Activated CD8-positive, alpha-beta memory T cell treated with anti-CD3 and anti-CD28 coated beads, Interleukin-2, amount 50 U/mL, for 24 hours (primary cell): ENCODE results near the gene KCNH1.
"Not testable (repeated sequence)": the region's sequence is repeated elsewhere in the genome, so short reads cannot be mapped to it uniquely, and the experiment has no call there.

Experiments
- DNase-seq: peaks from one replicate; pipeline ENCODE4 v3.0.0-alpha.2; 2020; ENCODE audit errors: extremely low read depth

Gene KCNH1

GRCh38 chr1:211013346-211014240 is 120.4 kb downstream of the KCNH1 start:
- no peak for DNase-seq

- not testable (repeated sequence) for DNase-seq
Measured at GRCh38 chr1:211011128-211011527, 122.8 kb downstream of the KCNH1 start.

DNA sequence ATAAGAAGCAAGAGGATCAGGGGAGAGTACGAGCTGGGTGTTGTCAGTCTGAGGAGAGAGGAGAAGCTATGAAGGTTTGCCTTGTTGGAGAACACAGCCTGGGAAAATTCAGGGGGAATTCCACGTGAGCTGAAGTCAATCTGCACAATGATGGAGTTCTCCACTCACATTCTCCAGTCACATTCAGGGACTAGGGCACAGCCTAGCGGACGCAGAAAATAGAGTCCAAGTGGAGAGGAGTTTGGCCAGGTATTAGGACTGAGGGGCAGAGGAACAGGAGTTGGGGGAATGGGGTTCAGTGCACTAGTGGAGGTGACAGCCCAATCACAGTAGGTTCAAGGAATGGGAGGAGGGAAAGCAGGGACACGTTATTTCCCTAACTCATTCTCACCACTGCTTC is 124.0 kb downstream of the KCNH1 start:
- DNase-seq: no peak

- no peak for DNase-seq
Measured at GRCh38 chr1:211007830-211008229, 126.1 kb downstream of the KCNH1 start.

DNA sequence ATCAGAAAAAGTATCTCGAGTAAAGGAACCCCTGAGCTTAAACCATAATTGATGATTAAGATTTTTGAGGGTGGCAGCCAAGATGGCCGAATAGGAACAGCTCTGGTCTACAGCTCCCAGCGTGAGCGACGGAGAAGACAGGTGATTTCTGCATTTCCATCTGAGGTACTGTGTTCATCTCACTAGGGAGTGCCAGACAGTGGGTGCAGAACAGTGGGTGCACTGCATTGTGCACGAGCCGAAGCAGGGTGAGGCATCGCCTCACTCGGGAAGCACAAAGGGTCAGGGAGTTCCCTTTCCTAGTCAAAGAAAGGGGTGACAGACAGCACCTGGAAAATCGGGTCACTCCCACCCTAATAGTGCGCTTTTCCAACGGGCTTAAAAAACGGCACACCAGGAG is 138.0 kb downstream of the KCNH1 start:
- DNase-seq: not testable (repeated sequence)

GRCh38 chr1:210992837-210993236 is 141.1 kb downstream of the KCNH1 start:
- DNase-seq: no peak

DNA sequence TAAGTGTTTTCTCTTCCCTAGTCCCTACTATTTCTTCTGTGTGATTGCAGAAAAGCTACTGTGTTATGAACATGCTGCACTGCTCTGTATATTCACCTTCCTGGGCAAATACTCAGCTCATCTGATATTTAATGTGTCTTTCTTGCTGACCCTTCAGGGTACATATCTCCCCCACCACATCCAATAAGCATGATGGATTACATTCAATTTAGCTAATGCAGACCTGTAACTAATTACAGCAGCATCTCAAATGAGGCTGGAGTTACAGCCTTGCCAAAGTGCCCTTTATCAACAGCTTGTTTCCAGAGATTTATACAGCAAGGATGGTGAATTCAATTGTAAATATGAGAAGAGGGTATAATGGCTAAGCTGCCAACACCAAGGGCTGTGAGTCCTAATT is 144.0 kb downstream of the KCNH1 start:
- no peak for DNase-seq

DNA sequence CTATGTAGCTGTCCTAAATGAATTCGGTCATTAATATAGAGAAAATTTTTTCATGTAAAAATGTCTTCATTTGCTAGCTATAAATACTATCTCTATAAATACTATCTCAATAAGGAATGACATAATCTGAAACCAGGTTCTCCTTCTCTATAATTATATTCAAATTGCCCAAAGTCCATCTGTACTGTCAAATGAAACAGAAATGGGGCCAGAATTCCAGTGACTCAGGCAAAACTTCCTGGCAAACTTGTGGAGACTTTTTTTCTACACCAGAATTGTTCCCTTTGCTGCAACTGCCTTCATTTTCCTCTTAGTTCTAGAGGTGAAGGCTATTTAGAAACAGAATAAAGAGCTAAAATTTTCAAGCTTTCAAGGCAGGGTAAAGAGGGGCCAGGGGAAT is 152.5 kb downstream of the KCNH1 start:
- DNase-seq: no peak

DNA sequence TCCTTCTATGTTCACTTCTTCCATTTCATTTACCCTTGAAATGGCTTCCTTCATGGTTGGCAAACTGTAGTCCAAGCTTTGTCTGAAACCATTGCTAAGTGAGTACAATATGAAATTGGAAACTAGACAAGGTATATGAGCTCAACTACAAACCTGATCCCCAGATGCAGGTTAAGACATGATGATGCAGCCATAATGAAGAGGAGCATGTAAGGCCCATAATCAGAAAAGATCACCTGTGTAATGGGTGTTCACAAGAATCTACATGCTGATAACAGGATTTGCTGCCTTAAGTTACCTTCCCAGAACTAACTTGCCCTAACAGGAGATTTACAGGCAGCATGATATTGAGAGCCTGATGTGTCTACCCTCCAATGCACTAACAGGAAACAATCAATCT is 153.9 kb downstream of the KCNH1 start:
- DNase-seq: no peak

DNA sequence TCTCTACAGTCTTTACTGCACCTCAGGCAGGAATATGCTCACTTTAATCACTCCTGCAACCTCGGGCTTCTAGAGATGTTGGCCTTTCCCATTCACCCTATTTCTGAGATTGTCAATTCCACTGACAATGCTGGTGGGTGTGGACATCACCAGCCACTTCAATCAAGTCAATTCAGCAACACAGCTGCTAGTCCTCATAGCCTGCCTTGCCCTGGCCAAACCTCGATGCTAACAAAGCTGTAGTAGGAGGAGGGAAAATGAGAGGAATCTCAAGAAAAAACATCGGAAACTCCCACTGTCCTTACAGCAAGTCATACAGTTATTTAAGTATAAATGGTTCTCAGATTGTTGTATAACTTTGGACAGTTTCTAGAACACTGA is 155.0 kb downstream of the KCNH1 start:
- DNase-seq: no peak

DNA sequence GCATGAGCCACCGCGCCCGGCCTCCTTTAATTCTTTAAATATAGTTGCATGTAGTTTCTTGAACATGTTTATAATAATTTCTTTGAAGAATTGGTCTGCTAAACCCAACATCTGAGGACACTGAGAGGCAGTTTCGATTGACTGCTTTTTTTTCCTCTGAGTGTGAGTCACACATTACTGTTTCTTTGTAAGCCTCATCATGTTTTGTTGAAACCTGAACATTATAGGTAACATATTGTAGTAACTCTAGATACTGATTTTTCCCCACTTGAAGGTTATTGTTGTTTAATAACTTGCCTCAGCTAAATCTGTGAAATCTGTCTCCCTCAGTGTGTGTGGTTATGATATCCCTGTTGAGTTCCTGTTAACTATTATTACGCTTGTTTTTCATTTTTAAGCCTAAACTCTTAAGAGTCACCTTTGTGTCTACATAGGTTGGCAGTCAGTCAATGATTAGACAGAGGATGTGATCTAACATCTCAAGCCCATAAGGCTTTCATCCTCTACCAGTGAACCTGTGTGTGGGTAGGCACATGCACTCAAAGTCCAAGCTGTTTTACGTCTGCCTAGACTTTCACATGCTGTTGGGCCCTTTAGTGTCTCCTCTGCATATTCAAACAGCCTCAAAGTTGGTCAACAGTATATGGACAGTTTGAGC is 155.5 kb downstream of the KCNH1 start:
- DNase-seq: no peak

GRCh38 chr1:210951279-210951678 is 182.7 kb downstream of the KCNH1 start:
- no peak for DNase-seq

GRCh38 chr1:210949940-210950546 is 183.9 kb downstream of the KCNH1 start:
- peak; percentile 18 for DNase-seq

GRCh38 chr1:210949489-210949888 is 184.5 kb downstream of the KCNH1 start:
- DNase-seq: no peak

DNA sequence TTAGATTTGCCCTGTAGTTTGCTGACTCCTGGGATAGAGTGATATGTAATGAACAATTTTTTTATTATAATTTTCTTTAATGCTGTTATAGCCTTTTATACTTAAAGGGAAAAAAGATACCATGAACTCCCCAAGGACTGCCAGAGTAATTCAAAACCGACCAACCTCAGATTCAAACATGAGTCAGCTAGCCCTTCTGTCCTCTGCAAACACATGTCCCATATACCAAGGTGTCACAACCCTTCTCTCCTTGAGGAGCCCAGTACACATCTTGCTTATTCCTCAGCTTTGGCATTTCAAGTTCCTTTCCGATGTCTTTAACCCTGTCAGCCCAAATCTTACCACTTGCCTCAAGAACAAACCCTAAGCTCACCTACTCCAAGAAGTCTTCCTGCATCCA is 184.9 kb downstream of the KCNH1 start:
- no peak for DNase-seq

DNA sequence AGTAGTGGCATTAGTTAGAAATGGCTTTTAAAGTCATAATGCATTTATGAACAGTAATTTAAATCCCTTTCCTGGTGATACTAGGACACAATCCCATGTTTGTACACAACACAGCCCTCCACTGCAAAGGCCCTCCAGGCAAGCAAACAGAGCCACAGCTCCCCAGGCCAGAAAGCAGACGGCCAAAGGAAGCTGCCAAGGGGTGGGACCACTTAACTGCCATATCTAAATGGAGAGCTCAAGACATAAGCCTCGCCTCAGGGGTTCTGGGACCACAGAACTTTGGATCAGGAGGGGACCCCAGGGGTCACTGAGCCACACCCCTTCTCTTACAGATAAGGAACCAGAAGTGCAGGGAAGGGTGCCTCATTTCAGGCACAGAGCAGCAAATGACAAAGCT is 189.7 kb downstream of the KCNH1 start:
- DNase-seq: no peak

DNA sequence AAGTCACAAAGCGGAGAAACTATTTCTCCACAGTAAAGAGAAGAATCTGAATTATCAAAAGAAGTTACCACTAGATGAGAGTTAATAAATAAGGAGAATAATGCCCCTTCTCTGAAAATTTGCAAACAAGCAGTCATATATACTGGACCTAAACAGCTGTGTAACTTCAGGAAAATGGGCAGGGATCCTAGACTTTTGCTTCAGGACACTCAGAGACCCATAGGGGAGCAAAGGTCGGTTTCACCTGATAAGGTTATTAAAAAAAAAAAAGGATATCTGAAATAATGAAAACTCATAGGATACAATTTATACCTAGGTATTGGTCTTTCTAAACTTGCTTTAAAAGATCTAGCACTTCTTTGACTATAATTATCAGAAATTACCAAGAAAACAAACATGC is 191.4 kb downstream of the KCNH1 start:
- no peak for DNase-seq

DNA sequence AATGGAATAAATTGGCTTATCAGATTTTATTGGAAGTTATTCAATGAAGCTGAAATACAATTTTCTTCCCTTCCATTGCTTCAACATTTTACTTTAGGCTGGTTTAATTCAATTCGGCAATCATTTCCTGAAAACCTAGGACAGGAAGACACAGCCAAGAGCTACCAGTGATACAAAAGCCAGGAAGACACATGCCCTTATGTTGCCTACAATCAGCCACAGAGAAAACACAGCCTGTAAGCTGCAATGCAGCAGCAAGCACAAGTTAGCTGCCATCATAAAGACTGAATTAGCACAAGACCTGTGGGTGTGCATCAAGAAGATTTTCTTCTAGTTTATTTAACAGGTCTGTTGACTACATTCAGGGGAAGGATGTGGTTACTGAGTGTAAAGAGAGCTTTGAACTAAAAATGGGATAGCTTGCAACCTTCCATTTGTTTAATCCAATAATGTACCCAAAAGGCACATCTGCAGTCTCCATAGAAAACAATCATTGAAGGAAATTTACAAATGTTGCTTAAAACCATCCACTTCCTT is 193.8 kb downstream of the KCNH1 start:
- DNase-seq: no peak

GRCh38 chr1:210938416-210938925 is 195.5 kb downstream of the KCNH1 start:
- no peak for DNase-seq

DNA sequence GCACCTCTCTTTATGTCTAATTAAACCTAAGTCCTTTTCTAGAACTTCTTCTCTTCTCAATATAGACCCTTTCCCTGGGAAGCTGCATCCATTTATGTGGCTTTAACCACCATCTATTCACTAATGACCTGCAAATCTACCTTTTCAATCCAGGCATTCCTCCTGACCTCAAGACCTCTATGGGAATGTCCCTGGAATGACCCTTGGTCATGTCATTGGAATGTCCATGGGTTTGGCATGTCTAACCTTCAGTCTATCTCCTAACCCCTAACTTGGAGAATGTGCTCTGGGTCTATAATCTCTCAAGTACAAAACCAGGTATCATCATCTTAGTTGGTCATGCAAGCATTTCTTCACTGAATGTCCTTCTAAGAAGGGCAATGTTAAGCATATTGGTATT is 196.1 kb downstream of the KCNH1 start:
- DNase-seq: no peak

DNA sequence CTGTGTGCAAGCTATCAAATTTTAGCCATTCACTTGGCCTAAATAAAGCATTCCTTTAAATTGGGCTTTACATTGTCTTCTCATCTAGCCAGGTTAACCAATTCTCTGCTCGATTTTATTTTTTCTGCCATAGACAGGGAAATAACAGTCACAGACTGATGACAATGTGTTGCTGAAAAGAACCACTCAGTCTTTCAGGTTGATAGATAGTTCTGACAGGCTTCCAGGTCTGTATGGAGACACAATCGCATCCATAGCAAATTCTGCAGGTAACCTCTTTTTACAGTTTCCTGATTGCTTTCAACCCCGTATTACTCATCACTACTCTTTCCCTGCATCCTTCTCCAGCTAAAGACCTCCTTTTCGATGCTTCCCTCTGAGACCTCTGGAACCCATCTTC is 198.0 kb downstream of the KCNH1 start:
- DNase-seq: no peak

GRCh38 chr1:210932104-210932503 is 201.8 kb downstream of the KCNH1 start:
- DNase-seq: no peak
